H9 (cell line): ENCODE data around the gene SOCS4. TPM values are rescaled to one million over a fixed set of nuclear protein-coding genes. Genes with fewer than 3 reads are reported as not detected.
"Not testable (repeated sequence)": the region's sequence is repeated elsewhere in the genome, so short reads cannot be mapped to it uniquely, and the experiment has no call there.

ENCODE experiments used
- DNase-seq: peaks from one replicate; pipeline ENCODE4 v3.0.0-alpha.2; 2017
- H2AFZ ChIP-seq: one replicate; pipeline ENCODE4 v1.6.1; 2013; ENCODE audit warnings: mild to moderate bottlenecking, low read length, control low read depth, moderate library complexity
- H2AK5ac ChIP-seq: 2 replicates; pipeline ENCODE4 v1.6.1; 2013; ENCODE audit warnings: low read length, control low read depth, mixed read lengths; ENCODE audit not compliant: insufficient read length
- H2BK120ac ChIP-seq: one replicate; pipeline ENCODE4 v1.6.1; 2013; ENCODE audit warnings: low read depth, mild to moderate bottlenecking, low read length, control low read depth, inconsistent platforms; ENCODE audit not compliant: poor library complexity, severe bottlenecking
- H2BK12ac ChIP-seq: 2 replicates; pipeline ENCODE4 v1.6.1; 2013; ENCODE audit warnings: low read length, control low read depth, mixed read lengths, low read depth; ENCODE audit not compliant: insufficient read length
- H2BK15ac ChIP-seq: 2 replicates; pipeline ENCODE4 v1.6.1; 2013; ENCODE audit warnings: low read depth, low read length, control low read depth
- H2BK20ac ChIP-seq: one replicate; pipeline ENCODE4 v1.6.1; 2013; ENCODE audit warnings: low read depth, mild to moderate bottlenecking, low read length, control low read depth, inconsistent platforms; ENCODE audit not compliant: poor library complexity, severe bottlenecking
- H2BK5ac ChIP-seq: 2 replicates; pipeline ENCODE4 v1.6.1; 2013; ENCODE audit warnings: low read length, control low read depth, mixed read lengths; ENCODE audit not compliant: insufficient read length
- H3K14ac ChIP-seq: 2 replicates; pipeline ENCODE4 v1.6.1; 2013; ENCODE audit warnings: low read length, control low read depth; ENCODE audit not compliant: insufficient read depth
- H3K18ac ChIP-seq: 2 replicates; pipeline ENCODE4 v1.6.1; 2013; ENCODE audit warnings: low read depth, mild to moderate bottlenecking, mixed read lengths, low read length, control low read depth; ENCODE audit not compliant: insufficient read length
- H3K23ac ChIP-seq: 2 replicates; pipeline ENCODE4 v1.6.1; 2013; ENCODE audit warnings: low read length, control low read depth, mixed read lengths, low read depth; ENCODE audit not compliant: insufficient read length
- H3K23me2 ChIP-seq: 2 replicates; pipeline ENCODE4 v1.6.1; 2013; ENCODE audit warnings: low read depth, mild to moderate bottlenecking, mixed read lengths, low read length, control low read depth; ENCODE audit not compliant: insufficient read length, poor library complexity, severe bottlenecking
- H3K27ac ChIP-seq: 2 replicates; pipeline ENCODE4 v1.5.1; 2013; ENCODE audit warnings: low read length, control low read depth, mixed read lengths, low read depth; ENCODE audit not compliant: insufficient read length
- H3K27me3 ChIP-seq: 2 replicates; pipeline ENCODE4 v1.6.1; 2013; ENCODE audit warnings: low read length, control low read depth, inconsistent platforms; ENCODE audit not compliant: insufficient read depth
- H3K4ac ChIP-seq: 2 replicates; pipeline ENCODE4 v1.6.1; 2013; ENCODE audit warnings: low read depth, mild to moderate bottlenecking, control low read depth, inconsistent platforms, low read length, moderate library complexity
- H3K4me1 ChIP-seq: 2 replicates; pipeline ENCODE4 v1.6.1; 2013; ENCODE audit warnings: low read length, control low read depth, inconsistent platforms; ENCODE audit not compliant: insufficient read depth
- H3K4me2 ChIP-seq: 2 replicates; pipeline ENCODE4 v1.6.1; 2013; ENCODE audit warnings: low read length, control low read depth, mixed read lengths; ENCODE audit not compliant: insufficient read length, insufficient read depth
- H3K56ac ChIP-seq: 2 replicates; pipeline ENCODE4 v1.6.1; 2013; ENCODE audit warnings: low read depth, mild to moderate bottlenecking, mixed read lengths, low read length, control low read depth; ENCODE audit not compliant: insufficient read length
- H3K79me1 ChIP-seq: 2 replicates; pipeline ENCODE4 v1.6.1; 2013; ENCODE audit warnings: low read depth, mild to moderate bottlenecking, moderate library complexity, low read length, control low read depth, inconsistent platforms; ENCODE audit not compliant: insufficient read depth, poor library complexity, severe bottlenecking
- H3K79me2 ChIP-seq: 2 replicates; pipeline ENCODE4 v1.6.1; 2013; ENCODE audit warnings: low read length, control low read depth, inconsistent platforms; ENCODE audit not compliant: insufficient read depth
- H3K9ac ChIP-seq: 2 replicates; pipeline ENCODE4 v1.6.1; 2013; ENCODE audit warnings: low read length, control low read depth, mixed read lengths; ENCODE audit not compliant: insufficient read length; ENCODE audit errors: extremely low read depth
- H3K9me3 ChIP-seq: one replicate; pipeline ENCODE4 v1.6.1; 2013; ENCODE audit warnings: low read depth, low read length, inconsistent platforms; ENCODE audit not compliant: control insufficient read depth
- H3T11ph ChIP-seq: one replicate; pipeline ENCODE4 v1.6.1; 2013; ENCODE audit warnings: mild to moderate bottlenecking, low read length, control low read depth, inconsistent platforms
- H4K20me1 ChIP-seq: one replicate; pipeline ENCODE4 v1.6.1; 2013; ENCODE audit not compliant: control insufficient read depth, insufficient read length, insufficient read depth
- H4K5ac ChIP-seq: 2 replicates; pipeline ENCODE4 v1.6.1; 2013; ENCODE audit warnings: low read depth, mild to moderate bottlenecking, mixed read lengths, low read length, control low read depth; ENCODE audit not compliant: insufficient read length
- H4K8ac ChIP-seq: replicated peaks from 2 replicates; pipeline ENCODE4 v1.6.1; 2013; ENCODE audit warnings: low read length, control low read depth, mixed read lengths, low read depth; ENCODE audit not compliant: insufficient read length
- H4K91ac ChIP-seq: 2 replicates; pipeline ENCODE4 v1.6.1; 2013; ENCODE audit warnings: low read depth, mild to moderate bottlenecking, moderate library complexity, mixed read lengths, low read length, control low read depth; ENCODE audit not compliant: insufficient read length
- H3K27ac Mint-ChIP-seq, 3 experiments: 2 replicates in 2 of 3; 3 replicates in 1 of 3; pipeline ENCODE4 v1.8.0; 2020 to 2021; ENCODE audit warnings: mixed read lengths in 3 of 3, mild to moderate bottlenecking in 1 of 3, moderate library complexity in 1 of 3
- H3K27me3 Mint-ChIP-seq: 2 replicates; pipeline ENCODE4 v1.8.0; 2021; ENCODE audit warnings: low read depth, mild to moderate bottlenecking, moderate library complexity, mixed read lengths
- H3K36me3 Mint-ChIP-seq, 3 experiments: 2 replicates in 2 of 3; 3 replicates in 1 of 3; pipeline ENCODE4 v1.8.0; 2020 to 2021; ENCODE audit warnings: low read depth in 3 of 3, mixed read lengths in 3 of 3; ENCODE audit not compliant: insufficient read depth in 1 of 3
- H3K4me1 Mint-ChIP-seq, 2 experiments: 2 replicates each; pipeline ENCODE4 v1.8.0; 2020; ENCODE audit warnings: mixed read lengths in 2 of 2
- H3K4me3 Mint-ChIP-seq, 2 experiments: 2 replicates in 1 of 2; 3 replicates in 1 of 2; pipeline ENCODE4 v1.8.0; 2020 to 2021; ENCODE audit warnings: mild to moderate bottlenecking in 2 of 2, mixed read lengths in 2 of 2, moderate library complexity in 1 of 2
- H3K9me3 Mint-ChIP-seq, 2 experiments: 2 replicates in 1 of 2; 3 replicates in 1 of 2; pipeline ENCODE4 v1.8.0; 2020; ENCODE audit warnings: mild to moderate bottlenecking in 2 of 2, mixed read lengths in 2 of 2, moderate library complexity in 1 of 2
- WGBS: extraction: QIAGEN DNeasy Blood & Tissue Kit; methylation state at CpG from one replicate; pipeline ENCODE4 v1.1.7; 2013; ENCODE audit warnings: missing lambda C conversion rate, low lambda C conversion rate, mixed read lengths; ENCODE audit not compliant: insufficient read length; ENCODE audit errors: extremely low coverage; 5-methylcytosine and 5-hydroxymethylcytosine counted together
- total RNA-seq: library from RNA; stranded (reverse); gene quantifications from 2 replicates; pipeline ENCODE4 v1.2.1, GENCODE V29; 2021
- TF ChIP-seq, protein P1 (sequence below): fragments of 200-600 bp; sonication (generic); conservative IDR thresholded peaks from 3 replicates; pipeline ENCODE4 v1.8.0; 2021; ENCODE audit warnings: antibody characterized with exemption, mild to moderate bottlenecking

Gene SOCS4
- total RNA-seq, 1 experiment from 2014 or later, result 38.5 TPM

DNA sequence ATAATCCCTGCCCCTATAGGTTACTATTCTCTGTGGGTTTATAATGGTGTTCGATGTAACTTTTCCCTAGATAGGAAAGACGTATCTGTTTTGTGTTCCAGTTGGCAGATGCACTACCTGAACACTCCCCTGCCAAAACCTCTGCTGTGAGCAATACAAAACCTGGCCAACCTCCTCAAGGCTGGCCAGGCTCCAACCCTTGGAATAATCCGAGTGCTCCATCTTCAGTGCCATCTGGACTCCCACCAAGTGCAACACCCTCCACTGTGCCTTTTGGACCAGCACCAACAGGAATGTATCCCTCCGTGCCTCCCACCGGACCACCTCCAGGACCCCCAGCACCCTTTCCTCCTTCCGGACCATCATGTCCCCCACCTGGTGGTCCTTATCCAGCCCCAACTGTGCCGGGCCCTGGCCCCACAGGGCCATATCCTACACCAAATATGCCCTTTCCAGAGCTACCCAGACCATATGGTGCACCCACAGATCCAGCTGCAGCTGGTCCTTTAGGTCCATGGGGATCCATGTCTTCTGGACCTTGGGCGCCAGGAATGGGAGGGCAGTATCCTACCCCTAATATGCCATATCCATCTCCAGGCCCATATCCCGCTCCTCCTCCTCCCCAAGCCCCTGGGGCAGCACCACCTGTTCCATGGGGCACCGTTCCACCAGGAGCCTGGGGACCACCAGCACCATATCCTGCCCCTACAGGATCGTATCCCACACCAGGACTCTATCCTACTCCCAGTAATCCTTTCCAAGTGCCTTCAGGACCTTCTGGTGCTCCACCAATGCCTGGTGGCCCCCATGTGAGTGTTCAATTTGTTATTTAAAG is 35.7 kb downstream of the SOCS4 start:
- no CpG with 5 or more reads among the region's 11 CpGs for WGBS
- Histone ChIP-seq H4K91ac (no peak overlapping the region), H3K27ac (no peak overlapping the region), H3K9ac (no peak overlapping the region), H2BK120ac (no peak overlapping the region), H4K5ac (no peak overlapping the region), H2BK12ac (no peak overlapping the region), H3K56ac (no peak overlapping the region), H3K23me2 (no peaks in the 10 kb centered on the region), H3K14ac (no peak overlapping the region), H3K79me1 (peaks cover 13% of the 10 kb centered on the region), H4K8ac (no peak overlapping the region), H2AK5ac (no peak overlapping the region), H3K79me2 (peaks cover 6% of the 10 kb centered on the region; the same call in 1 of the 2 replicates), H3K23ac (no peak overlapping the region), H3K9me3 (no peaks in the 10 kb centered on the region), H3K4me1 (no peaks in the 10 kb centered on the region), H3K4ac (no peak overlapping the region), H3K18ac (no peak overlapping the region), H2BK20ac (no peak overlapping the region), H3T11ph (no peak overlapping the region), H3K27me3 (no peaks in the 10 kb centered on the region), H2AFZ (no peak overlapping the region), H2BK15ac (no peak overlapping the region), H2BK5ac (no peak overlapping the region), H4K20me1 (no peaks in the 10 kb centered on the region), H3K4me2 (no peak overlapping the region)
- Mint-ChIP-seq H3K27me3 (no peaks in the 10 kb centered on the region), H3K27ac (peak overlapping the region in 2 of 3 experiments; percentile 7 to 62; a peak in 3 of 7 replicates), H3K4me1 (no peaks in the 10 kb centered on the region), H3K4me3 (no peak overlapping the region), H3K9me3 (no peaks in the 10 kb centered on the region), H3K36me3 (peaks cover 41 to 78% (median 77%) of the 10 kb centered on the region in 3 experiments; a peak in 6 of 7 replicates)
- no peak for DNase-seq
- TF ChIP-seq, protein P1, sequence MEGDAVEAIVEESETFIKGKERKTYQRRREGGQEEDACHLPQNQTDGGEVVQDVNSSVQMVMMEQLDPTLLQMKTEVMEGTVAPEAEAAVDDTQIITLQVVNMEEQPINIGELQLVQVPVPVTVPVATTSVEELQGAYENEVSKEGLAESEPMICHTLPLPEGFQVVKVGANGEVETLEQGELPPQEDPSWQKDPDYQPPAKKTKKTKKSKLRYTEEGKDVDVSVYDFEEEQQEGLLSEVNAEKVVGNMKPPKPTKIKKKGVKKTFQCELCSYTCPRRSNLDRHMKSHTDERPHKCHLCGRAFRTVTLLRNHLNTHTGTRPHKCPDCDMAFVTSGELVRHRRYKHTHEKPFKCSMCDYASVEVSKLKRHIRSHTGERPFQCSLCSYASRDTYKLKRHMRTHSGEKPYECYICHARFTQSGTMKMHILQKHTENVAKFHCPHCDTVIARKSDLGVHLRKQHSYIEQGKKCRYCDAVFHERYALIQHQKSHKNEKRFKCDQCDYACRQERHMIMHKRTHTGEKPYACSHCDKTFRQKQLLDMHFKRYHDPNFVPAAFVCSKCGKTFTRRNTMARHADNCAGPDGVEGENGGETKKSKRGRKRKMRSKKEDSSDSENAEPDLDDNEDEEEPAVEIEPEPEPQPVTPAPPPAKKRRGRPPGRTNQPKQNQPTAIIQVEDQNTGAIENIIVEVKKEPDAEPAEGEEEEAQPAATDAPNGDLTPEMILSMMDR, result no peak

DNA sequence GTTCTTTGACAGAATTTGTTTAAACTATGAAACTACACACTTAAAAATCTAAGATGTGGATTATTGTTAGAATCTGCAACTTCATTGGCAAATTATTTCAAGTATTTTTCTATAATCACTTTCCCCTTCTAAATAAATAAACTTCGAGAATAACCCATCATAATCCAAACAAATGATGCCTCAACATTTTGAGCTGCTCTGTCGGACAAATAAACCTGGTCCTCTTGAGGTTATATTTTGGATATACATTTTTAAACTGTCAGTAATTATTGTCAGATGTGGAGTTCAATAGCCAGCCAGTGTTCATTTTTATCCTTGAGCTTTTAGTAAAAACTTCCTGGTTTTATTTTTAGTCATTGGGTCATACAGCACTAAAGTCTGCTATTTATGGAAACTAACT is 37.9 kb downstream of the SOCS4 start:
- not testable (repeated sequence) for H3K27ac ChIP-seq, H3K79me1 ChIP-seq, H3T11ph ChIP-seq, H4K8ac ChIP-seq, H4K91ac ChIP-seq, H3K4me3 Mint-ChIP-seq, H2BK5ac ChIP-seq, H3K4ac ChIP-seq, H3K27me3 Mint-ChIP-seq, H3K4me1 Mint-ChIP-seq, H3K9me3 ChIP-seq, H3K14ac ChIP-seq, DNase-seq, H2AFZ ChIP-seq, H4K20me1 ChIP-seq, H2AK5ac ChIP-seq, H3K4me1 ChIP-seq, H3K4me2 ChIP-seq, H3K18ac ChIP-seq, H3K79me2 ChIP-seq, H3K27me3 ChIP-seq, H3K9me3 Mint-ChIP-seq, H2BK120ac ChIP-seq, H3K23ac ChIP-seq, H4K5ac ChIP-seq, H2BK20ac ChIP-seq, H3K9ac ChIP-seq, H3K56ac ChIP-seq, H3K23me2 ChIP-seq, H2BK12ac ChIP-seq, H2BK15ac ChIP-seq
- Mint-ChIP-seq H3K36me3 (peaks cover 29 to 64% (median 63%) of the 10 kb centered on the region in 3 experiments; a peak in 6 of 7 replicates), H3K27ac (0 out of 7 replicates have a peak overlapping the region, but pooled peaks of 1 of the 3 experiments have one; percentile 55)
- WGBS, result no CpG with 5 or more reads among the region's 2 CpGs
